ENCODE results near the gene DPAGT1. TPM values are rescaled to one million over a fixed set of nuclear protein-coding genes. Genes with fewer than 3 reads are reported as not detected.

DPAGT1 gene
- total and polyA plus RNA-seq, 8 donors, result 21.3 to 46.2 (median 29.0) TPM

DNA sequence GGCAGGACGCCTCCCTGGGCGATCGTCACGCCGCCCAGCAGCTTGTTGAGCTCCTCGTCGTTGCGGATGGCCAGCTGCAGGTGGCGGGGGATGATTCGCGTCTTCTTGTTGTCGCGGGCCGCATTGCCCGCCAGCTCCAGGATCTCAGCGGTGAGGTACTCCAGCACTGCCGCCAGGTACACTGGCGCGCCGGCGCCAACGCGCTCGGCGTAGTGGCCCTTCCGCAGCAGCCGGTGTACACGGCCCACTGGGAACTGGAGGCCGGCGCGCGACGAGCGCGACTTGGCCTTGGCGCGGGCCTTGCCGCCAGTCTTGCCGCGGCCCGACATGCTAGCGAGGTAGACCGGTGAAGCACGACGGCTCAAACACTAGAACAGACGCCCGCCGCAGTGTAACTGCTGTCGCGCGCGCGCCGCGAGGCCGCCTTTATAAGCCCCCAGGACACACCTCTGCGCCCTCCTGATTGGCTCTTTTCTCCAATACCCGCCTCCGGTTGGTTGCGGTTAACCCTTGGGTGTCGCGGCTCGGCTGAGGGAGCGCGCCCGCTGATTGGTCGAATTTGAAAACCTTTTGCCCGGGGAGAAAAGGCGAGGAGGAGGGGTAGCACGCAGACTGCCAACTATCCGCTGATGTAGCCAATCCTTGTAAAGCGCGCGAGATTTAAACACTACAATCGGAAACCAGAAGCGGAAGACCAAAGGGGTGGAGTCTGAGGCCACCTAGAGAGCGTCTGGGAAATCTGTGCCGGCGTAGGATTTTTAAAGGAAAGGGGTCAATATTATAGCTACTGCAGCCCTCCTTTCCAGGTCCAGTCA is 6.4 kb downstream of the DPAGT1 start:
- WGBS, 2 donors, result 1% methylated on average over 74 to 79 of the region's 79 CpGs

DNA sequence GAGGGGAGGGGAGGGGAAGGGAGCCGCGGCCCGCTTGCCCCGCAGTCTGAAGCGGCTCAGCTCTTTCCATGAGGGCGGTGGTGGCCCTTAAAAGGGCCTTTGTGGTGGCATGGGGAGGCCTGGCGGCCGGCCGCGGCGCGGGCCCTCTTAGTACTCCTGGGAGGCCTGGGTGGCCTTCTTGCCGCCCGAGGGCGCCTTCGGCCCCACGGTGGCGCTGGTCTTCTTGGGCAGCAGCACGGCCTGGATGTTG is 6.9 kb downstream of the DPAGT1 start:
- FAIRE-seq, result no peak
- Histone ChIP-seq H3K4me1 (peaks cover 9 to 16% (median 11%) of the 10 kb centered on the region in 3 donors), H3K27ac (peak overlapping the region; percentile 85 to 93 (median 90))

More for the DNA sequence above, 6.4 kb downstream of the DPAGT1 start:
- H3K9me3 ChIP-seq, result no peaks in the 10 kb centered on the region
- TF ChIP-seq, protein P1, sequence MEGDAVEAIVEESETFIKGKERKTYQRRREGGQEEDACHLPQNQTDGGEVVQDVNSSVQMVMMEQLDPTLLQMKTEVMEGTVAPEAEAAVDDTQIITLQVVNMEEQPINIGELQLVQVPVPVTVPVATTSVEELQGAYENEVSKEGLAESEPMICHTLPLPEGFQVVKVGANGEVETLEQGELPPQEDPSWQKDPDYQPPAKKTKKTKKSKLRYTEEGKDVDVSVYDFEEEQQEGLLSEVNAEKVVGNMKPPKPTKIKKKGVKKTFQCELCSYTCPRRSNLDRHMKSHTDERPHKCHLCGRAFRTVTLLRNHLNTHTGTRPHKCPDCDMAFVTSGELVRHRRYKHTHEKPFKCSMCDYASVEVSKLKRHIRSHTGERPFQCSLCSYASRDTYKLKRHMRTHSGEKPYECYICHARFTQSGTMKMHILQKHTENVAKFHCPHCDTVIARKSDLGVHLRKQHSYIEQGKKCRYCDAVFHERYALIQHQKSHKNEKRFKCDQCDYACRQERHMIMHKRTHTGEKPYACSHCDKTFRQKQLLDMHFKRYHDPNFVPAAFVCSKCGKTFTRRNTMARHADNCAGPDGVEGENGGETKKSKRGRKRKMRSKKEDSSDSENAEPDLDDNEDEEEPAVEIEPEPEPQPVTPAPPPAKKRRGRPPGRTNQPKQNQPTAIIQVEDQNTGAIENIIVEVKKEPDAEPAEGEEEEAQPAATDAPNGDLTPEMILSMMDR (IDR thresholded peaks at IDR 0.05), result no peak
- peak; percentile 91 to 96 (median 92) for ATAC-seq
- peak overlapping the region; percentile 60 to 85 (median 78) for H3K4me3 ChIP-seq
- no peaks in the 10 kb centered on the region for H3K27me3 ChIP-seq
- peaks cover 0 to 18% (median 0%) of the 10 kb centered on the region in 3 donors for H3K36me3 ChIP-seq
- peaks cover 10 to 20% (median 12%) of the 10 kb centered on the region in 3 donors for H3K4me1 ChIP-seq
- intact Hi-C loops (cut with DNase I), result no loop called here
- peak overlapping the region; percentile 85 to 93 (median 90) for H3K27ac ChIP-seq
- FAIRE-seq, result peak; percentile 97
- DNase-seq, result peak; percentile 97 to 99 (median 99)

DNA sequence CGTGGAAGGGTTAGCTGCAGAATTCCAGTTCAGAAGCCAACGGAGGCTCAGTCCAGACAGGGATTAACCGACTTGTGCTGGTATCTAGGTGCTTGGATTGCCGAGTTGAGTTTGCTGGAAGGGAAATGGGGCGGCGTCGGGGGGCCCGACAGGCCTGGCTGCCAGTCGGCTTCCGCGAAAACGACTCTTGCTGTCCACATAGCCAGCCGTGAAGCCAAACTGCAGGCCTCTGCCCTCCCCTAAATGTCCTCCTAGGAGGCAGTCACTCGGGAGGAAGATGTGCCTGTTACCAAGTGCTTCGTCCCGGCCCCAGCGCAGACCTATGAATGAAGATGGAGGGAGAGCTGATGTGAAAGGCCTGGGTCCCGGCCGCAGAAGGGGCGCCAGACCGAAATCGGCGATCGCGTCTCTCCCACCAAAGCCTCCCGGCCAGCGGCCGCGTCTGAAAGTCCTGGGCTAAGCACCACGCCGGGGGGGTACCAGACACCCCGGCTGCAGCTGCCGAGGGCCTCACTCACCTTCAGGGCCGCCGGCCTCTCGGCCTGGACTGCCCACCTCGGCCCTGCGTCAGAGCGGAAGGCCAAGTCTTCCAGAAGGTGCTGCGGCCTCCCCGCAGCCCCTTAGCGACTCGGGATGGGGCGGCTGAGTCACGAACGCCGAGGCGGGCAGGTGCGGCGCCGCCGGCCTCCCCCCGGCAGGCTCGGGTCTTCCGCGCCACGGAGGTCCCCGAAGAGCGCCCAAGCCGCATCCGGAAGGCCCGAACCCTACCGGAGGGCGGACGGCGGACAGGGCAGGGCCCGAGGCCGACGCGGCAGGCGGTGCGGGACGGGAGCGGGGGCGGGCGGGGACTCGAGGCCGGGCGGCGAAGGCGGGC is 7.5 kb downstream of the DPAGT1 start:
- TF ChIP-seq, protein P1 (IDR thresholded peaks at IDR 0.05), result no peak
- peak overlapping the region; percentile 60 to 85 (median 78) for H3K4me3 ChIP-seq
- FAIRE-seq, result no peak
- peak; percentile 14 to 38 (median 24) for ATAC-seq
- intact Hi-C loops (cut with DNase I), result no loop called here
- peak overlapping the region; percentile 85 to 93 (median 90) for H3K27ac ChIP-seq
- 0% methylated on average over 65 to 81 of the region's 81 CpGs for WGBS, 2 donors
- no peaks in the 10 kb centered on the region for H3K9me3 ChIP-seq
- H3K4me1 ChIP-seq, result peaks cover 9 to 16% (median 11%) of the 10 kb centered on the region in 3 donors
- DNase-seq, result peak in 4 of 6 donors; percentile 52 to 85 (median 72)
- H3K27me3 ChIP-seq, result no peaks in the 10 kb centered on the region
- H3K36me3 ChIP-seq, result peaks cover 0 to 18% (median 0%) of the 10 kb centered on the region in 3 donors

More for the DNA sequence above, 6.9 kb downstream of the DPAGT1 start:
- Histone ChIP-seq H3K36me3 (peaks cover 0 to 18% (median 0%) of the 10 kb centered on the region in 3 donors), H3K9me3 (no peaks in the 10 kb centered on the region), H3K4me3 (peak overlapping the region; percentile 60 to 85 (median 78)), H3K27me3 (no peaks in the 10 kb centered on the region)
- intact Hi-C loops (cut with DNase I), result no loop called here
- 0% methylated on average over 19 of the region's 19 CpGs for WGBS, 2 donors
- TF ChIP-seq, protein P1 (IDR thresholded peaks at IDR 0.05), result peak; percentile 41 to 71 (median 65)
- ATAC-seq (peak; percentile 84 to 89 (median 85)), DNase-seq (peak; percentile 84 to 95 (median 88))

DNA sequence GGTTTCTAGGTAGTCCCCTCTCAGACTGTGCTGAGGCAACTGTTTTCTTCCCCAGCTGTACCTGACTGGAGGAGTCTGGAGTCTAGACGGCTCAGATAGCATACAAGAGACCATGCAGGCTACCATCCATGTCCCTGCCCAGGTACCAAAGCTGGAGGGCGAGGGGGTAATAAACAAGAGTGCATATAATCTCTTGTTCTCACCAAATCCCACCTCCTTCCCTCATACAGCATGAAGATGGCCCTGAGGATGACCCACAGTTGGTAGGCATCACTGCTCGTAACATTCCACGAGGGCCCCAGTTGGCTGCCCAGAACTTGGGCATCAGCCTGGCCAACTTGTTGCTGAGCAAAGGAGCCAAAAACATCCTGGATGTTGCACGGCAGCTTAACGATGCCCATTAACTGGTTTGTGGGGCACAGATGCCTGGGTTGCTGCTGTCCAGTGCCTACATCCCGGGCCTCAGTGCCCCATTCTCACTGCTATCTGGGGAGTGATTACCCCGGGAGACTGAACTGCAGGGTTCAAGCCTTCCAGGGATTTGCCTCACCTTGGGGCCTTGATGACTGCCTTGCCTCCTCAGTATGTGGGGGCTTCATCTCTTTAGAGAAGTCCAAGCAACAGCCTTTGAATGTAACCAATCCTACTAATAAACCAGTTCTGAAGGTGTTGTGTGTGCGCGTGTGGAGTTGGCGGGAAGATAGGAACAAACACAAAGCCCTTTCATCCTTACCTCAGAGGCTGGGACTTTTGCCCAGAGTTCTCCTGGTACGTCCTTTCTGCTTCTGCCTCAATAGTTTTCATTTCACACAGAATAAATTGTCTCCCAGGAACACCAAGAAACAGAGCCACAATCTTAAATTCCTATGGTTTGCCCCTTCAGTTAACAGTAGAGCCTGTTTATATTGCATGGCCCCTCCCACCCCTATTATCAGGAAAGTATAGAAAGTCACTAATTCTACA is 8.5 kb downstream of the DPAGT1 start:
- Histone ChIP-seq H3K4me1 (peaks cover 9 to 16% (median 11%) of the 10 kb centered on the region in 3 donors), H3K9me3 (no peaks in the 10 kb centered on the region), H3K27me3 (no peaks in the 10 kb centered on the region), H3K36me3 (peaks cover 0 to 18% (median 0%) of the 10 kb centered on the region in 3 donors), H3K4me3 (peak overlapping the region in 3 of 4 donors; percentile 60 to 85 (median 77)), H3K27ac (peak overlapping the region in 3 of 4 donors; percentile 85 to 93 (median 93))
- ATAC-seq (no peak), DNase-seq (no peak), FAIRE-seq (no peak)
- TF ChIP-seq, protein P1 (IDR thresholded peaks at IDR 0.05), result no peak
- intact Hi-C loops (cut with DNase I), result no loop called here
- 34 to 38% methylated on average over 12 of the region's 12 CpGs for WGBS, 2 donors

Measured in pancreas (tissue), 10 donors.